ENCODE results near the gene SLC29A3.

Gene SLC29A3

DNA sequence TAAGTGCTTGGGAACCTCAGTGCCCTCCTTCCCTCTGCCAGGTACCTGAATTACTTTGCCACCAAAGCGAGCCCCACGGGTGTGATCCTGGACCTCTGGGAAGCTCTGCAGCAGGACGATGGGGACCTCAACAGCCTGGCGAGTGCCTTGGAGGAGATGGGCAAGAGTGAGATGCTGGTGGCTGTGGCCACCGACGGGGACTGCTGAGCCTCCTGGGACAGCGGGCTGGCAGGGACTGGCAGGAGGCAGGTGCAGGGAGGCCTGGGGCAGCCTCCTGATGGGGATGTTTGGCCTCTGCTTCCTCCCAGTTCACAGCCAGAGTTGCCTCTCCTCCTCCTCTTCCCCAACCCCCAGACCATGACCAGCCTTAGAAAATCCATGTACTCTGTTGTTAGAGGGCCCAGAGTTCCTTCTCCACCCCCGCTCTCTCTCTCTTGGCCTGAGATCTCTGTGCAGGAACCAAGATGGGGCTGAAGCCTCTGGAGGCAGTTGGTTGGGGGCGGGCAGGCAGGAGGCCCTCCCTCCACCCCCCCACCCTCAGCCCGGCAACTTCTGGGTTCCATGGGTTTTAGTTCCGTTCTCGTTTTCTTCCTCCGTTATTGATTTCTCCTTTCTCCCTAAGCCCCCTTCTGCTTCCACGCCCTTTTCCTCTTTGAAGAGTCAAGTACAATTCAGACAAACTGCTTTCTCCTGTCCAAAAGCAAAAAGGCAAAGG, 19.8 kb upstream of the SLC29A3 start:
- DNase-seq (ENCODE audit: low spot score) = no peak
- TF ChIP-seq, protein P1, sequence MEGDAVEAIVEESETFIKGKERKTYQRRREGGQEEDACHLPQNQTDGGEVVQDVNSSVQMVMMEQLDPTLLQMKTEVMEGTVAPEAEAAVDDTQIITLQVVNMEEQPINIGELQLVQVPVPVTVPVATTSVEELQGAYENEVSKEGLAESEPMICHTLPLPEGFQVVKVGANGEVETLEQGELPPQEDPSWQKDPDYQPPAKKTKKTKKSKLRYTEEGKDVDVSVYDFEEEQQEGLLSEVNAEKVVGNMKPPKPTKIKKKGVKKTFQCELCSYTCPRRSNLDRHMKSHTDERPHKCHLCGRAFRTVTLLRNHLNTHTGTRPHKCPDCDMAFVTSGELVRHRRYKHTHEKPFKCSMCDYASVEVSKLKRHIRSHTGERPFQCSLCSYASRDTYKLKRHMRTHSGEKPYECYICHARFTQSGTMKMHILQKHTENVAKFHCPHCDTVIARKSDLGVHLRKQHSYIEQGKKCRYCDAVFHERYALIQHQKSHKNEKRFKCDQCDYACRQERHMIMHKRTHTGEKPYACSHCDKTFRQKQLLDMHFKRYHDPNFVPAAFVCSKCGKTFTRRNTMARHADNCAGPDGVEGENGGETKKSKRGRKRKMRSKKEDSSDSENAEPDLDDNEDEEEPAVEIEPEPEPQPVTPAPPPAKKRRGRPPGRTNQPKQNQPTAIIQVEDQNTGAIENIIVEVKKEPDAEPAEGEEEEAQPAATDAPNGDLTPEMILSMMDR (IDR thresholded peaks at IDR 0.05; ENCODE audit: extremely low read depth, insufficient read depth, missing control alignments) = no peak
- in situ Hi-C loops (cut with MboI; ENCODE audit: low pct_unique_long_range_greater_than_20kb, low sequenced_read_pairs, unreplicated experiment) = no loop called here

DNA sequence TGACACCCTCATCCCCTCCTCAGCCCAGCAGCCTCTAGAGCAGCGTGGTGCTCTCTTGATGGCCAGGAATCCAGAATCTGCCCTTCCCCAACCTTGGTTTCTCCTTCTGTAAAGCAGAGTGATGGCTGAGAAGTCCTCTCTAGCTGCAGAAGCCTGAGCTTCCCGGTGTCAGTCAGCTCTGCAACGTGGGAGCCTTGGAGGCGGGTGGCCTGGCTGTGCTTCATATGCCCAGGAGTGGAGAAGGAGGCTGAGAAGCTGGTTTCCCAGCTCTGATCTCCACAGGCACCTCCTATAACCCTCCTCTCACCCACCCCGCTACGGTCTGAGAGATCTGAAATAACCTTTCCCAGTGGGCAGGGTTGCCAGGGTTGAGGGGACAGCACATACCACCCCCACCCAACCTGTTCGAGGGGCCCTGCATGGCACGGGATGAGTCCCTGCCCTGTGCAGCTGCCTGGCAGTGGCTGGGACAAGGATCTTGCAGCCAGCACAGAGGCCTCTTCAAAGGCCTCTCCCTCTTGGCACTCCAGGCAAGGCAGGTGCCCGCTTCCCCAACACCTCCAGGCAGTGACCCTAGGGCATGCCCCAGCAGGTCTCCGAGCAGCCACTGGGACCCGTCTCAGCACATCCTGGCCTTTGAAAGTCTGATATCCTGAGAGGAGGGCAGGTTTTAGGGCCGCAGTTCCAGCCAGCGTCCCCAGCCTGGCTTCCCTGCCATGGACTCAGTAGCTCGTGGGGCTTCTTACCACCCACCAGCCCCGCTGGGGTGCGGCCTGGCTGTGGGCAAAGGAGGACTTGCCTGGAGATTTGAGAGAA, 18.3 kb upstream of the SLC29A3 start:
- DNase-seq (ENCODE audit: low spot score) = no peak
- in situ Hi-C loops (cut with MboI; ENCODE audit: low pct_unique_long_range_greater_than_20kb, low sequenced_read_pairs, unreplicated experiment) = no loop called here

DNA sequence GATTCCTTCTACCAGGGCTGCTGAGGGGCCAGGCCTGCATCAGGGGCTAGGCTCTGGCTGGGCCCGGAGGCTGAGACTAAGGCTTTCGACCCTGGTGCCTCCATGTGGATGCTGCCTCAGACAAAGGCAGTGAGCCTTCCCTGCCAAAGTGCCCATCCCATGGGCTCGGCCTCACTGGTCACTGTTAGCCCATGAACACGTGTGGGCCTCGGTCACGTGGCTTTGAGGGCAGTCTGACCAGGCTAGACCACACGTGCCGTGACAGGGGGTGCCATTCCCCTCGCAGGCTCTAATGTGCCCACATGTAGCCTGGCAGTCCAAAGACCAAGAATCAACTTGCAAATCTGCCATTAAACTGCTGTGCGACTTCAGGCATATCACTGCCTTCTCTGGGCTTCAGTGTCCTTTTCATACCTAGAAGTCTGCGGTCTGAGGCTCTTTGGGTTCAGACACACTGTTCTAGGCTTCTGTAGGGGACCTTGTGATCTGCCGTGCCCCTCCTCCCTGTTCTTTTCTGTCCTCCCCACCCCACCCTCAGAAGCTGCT, 17.6 kb upstream of the SLC29A3 start:
- in situ Hi-C loops (cut with MboI; ENCODE audit: low pct_unique_long_range_greater_than_20kb, low sequenced_read_pairs, unreplicated experiment) = no loop called here
- TF ChIP-seq, protein P1 (IDR thresholded peaks at IDR 0.05; ENCODE audit: extremely low read depth, insufficient read depth, missing control alignments) = no peak
- DNase-seq (ENCODE audit: low spot score) = no peak

More for the DNA sequence above, 18.3 kb upstream of the SLC29A3 start:
- TF ChIP-seq, protein P1 (IDR thresholded peaks at IDR 0.05; ENCODE audit: extremely low read depth, insufficient read depth, missing control alignments) = no peak

DNA sequence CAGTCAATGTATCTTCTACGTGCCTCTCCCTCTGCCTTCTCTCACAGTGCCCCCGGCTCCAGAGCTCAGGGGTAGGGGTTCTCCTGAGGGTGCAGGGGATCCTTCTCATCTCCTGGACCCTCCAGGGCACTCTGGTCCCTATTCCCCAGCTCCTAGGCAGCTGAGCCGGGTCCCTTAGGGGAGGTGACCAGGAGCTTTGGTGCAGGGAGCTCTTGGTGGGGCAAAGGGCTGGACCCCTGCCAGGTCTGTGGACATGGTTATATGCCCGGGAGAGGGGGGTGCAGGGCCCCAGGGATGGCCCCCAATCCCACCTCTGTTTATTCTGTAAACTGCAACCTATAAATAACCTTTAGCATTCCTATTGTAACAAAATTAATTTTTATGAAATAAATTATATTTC, 16.6 kb upstream of the SLC29A3 start:
- no peak for DNase-seq (ENCODE audit: low spot score)
- in situ Hi-C loops (cut with MboI; ENCODE audit: low pct_unique_long_range_greater_than_20kb, low sequenced_read_pairs, unreplicated experiment) = no loop called here
- TF ChIP-seq, protein P1 (IDR thresholded peaks at IDR 0.05; ENCODE audit: extremely low read depth, insufficient read depth, missing control alignments) = no peak

DNA sequence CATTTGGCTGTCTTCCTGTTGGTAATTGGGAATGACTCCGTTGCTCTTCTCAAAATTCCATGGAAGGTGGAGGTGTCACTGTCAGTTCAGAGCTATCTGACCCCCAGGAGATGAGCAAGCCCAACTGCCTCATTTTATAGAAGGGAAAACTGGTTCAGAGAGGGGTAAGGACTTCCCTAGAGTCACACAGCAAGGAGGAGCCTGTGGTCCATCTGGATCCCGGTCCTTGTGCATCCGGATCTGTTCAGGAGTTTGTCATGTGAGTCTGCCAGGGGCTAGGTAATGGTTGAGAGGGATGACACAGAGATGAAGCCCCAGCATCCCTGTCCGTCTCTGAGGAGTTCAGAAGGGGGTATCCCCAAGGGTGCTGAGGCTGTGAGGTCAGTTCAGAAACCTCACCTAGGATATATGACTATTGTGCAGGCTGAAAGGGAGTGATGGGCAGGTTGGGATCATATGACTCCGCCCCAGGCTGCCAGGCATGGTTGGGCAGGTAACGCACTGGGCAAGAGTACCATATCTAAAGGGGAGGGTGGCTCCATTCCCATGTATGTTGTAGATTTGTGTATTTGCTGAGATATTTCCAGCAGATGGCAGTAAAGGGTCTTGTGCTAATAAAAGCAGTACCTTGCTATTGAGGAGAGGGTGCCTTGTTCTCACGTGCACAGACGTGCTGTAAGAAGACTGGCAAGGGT, 16.0 kb upstream of the SLC29A3 start:
- TF ChIP-seq, protein P1 (IDR thresholded peaks at IDR 0.05; ENCODE audit: extremely low read depth, insufficient read depth, missing control alignments) = peak; percentile 62
- peak; percentile 61 for DNase-seq (ENCODE audit: low spot score)
- in situ Hi-C loops (cut with MboI; ENCODE audit: low pct_unique_long_range_greater_than_20kb, low sequenced_read_pairs, unreplicated experiment) = no loop called here

DNA sequence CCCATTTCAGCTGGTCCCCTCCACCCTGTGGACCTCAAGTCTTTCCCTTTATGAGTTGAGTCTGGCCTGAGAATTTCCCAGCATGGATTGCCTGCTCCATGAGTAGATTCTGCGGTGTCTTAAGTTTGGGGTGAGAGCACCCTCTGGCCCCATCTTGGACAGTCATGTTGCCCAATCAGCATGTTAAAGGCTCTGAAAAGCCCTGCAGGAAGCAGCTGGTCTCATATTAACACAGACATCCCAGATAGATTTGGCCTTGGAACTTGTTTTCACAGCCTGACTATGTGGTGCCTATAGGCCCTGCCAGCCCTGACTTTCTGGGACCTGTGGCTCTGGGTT, 15.5 kb upstream of the SLC29A3 start:
- DNase-seq (ENCODE audit: low spot score) = no peak
- TF ChIP-seq, protein P1 (IDR thresholded peaks at IDR 0.05; ENCODE audit: extremely low read depth, insufficient read depth, missing control alignments) = no peak
- in situ Hi-C loops (cut with MboI; ENCODE audit: low pct_unique_long_range_greater_than_20kb, low sequenced_read_pairs, unreplicated experiment) = no loop called here

All from GM13977 (cell line).